HepG2 (cell line): ENCODE measurements around the gene SKIDA1. TPM values are rescaled to one million over a fixed set of nuclear protein-coding genes. Genes with fewer than 3 reads are reported as not detected.

Experiments
- BCL6 ChIP-seq: IDR thresholded peaks from 2 replicates; pipeline ENCODE4 v1.6.1; 2016; ENCODE audit warnings: missing genetic modification reagents, missing compliant biosample characterization
- JARID2 ChIP-seq: sonication (generic); formaldehyde crosslinking; IDR thresholded peaks from 2 replicates; pipeline ENCODE4 v1.8.1; 2023; ENCODE audit warnings: missing genetic modification reagents, inconsistent platforms; ENCODE audit not compliant: insufficient replicate concordance
- MXD3 ChIP-seq: IDR thresholded peaks from 2 replicates; pipeline ENCODE4 v1.6.1; 2016; ENCODE audit warnings: mild to moderate bottlenecking, missing biosample characterization, missing genetic modification reagents
- RBM22 ChIP-seq: fragments of 200-400 bp; formaldehyde crosslinking; optimal IDR thresholded peaks from 2 replicates; pipeline ENCODE3; 2017; ENCODE audit warnings: mild to moderate bottlenecking, low read length, moderate library complexity
- SKI ChIP-seq: fragments of 450-650 bp; IDR thresholded peaks from one replicate; pipeline ENCODE4 v1.6.1; 2018; ENCODE audit warnings: mild to moderate bottlenecking; ENCODE audit not compliant: partially characterized antibody
- SMAD9 ChIP-seq: sonication (generic); formaldehyde crosslinking; IDR thresholded peaks from 2 replicates; pipeline ENCODE4 v1.5.1; 2020; ENCODE audit warnings: mild to moderate bottlenecking, missing genetic modification reagents
- SP2 ChIP-seq: sonication (generic); formaldehyde crosslinking; IDR thresholded peaks from 2 replicates; pipeline ENCODE4 v1.5.1; 2020; ENCODE audit warnings: mild to moderate bottlenecking, missing genetic modification reagents
- STAG1 ChIP-seq: sonication (generic); formaldehyde crosslinking; IDR thresholded peaks from 2 replicates; pipeline ENCODE4 v1.4.0; 2020; ENCODE audit warnings: missing genetic modification reagents
- YY1 ChIP-seq: IDR thresholded peaks from 2 replicates; pipeline ENCODE4 v1.6.1; 2011; ENCODE audit warnings: low read length, low read depth, moderate library complexity, mild to moderate bottlenecking; ENCODE audit not compliant: insufficient read depth, insufficient replicate concordance
- ZNF230 ChIP-seq: sonication (generic); formaldehyde crosslinking; IDR thresholded peaks from 2 replicates; pipeline ENCODE4 v1.4.0; 2020; ENCODE audit warnings: mild to moderate bottlenecking, missing genetic modification reagents
- ZNF446 ChIP-seq: sonication (generic); formaldehyde crosslinking; IDR thresholded peaks from 2 replicates; pipeline ENCODE4 v1.5.0; 2020; ENCODE audit warnings: mild to moderate bottlenecking, missing genetic modification reagents
- ZNF501 ChIP-seq: sonication (generic); formaldehyde crosslinking; IDR thresholded peaks from 2 replicates; pipeline ENCODE4 v1.5.1; 2020; ENCODE audit warnings: mild to moderate bottlenecking, moderate library complexity, missing genetic modification reagents
- ZNF639 ChIP-seq: conservative IDR thresholded peaks from 2 replicates; pipeline ENCODE4 v1.6.1; 2018; ENCODE audit warnings: missing genetic modification reagents
- ZNF687 ChIP-seq: sonication (generic); formaldehyde crosslinking; IDR thresholded peaks from 2 replicates; pipeline ENCODE4 v1.5.1; 2020; ENCODE audit warnings: mild to moderate bottlenecking, missing genetic modification reagents, moderate library complexity
- ZSCAN31 ChIP-seq: sonication (generic); formaldehyde crosslinking; IDR thresholded peaks from 2 replicates; pipeline ENCODE4 v1.5.0; 2020; ENCODE audit warnings: low read depth, mild to moderate bottlenecking, missing genetic modification reagents
- ZZZ3 ChIP-seq: sonication (generic); formaldehyde crosslinking; IDR thresholded peaks from 2 replicates; pipeline ENCODE4 v1.4.0; 2020; ENCODE audit warnings: missing genetic modification reagents, mild to moderate bottlenecking, borderline replicate concordance
- polyA plus RNA-seq, 8 experiments: library from polyadenylated mRNA; depleted of rRNA in 3 of 8; stranded (reverse) in 7 of 8; unstranded in 1 of 8; fragments of >200 nt; fragmentation: Illumina TruSeq in 4 of 8; extraction: Trizol in 4 of 8; gene quantifications; 2 replicates each; pipeline versions ENCODE4 v1.2.1 to v1.2.3, GENCODE V29; 2011 to 2016; ENCODE audit warnings: low read depth in 4 of 8, missing spikeins in 1 of 8, mixed read lengths in 1 of 8; ENCODE audit not compliant: insufficient read depth in 1 of 8
- total RNA-seq, 5 experiments: library from RNA; depleted of rRNA; stranded (reverse); fragments of >200 nt; fragmentation: Illumina TruSeq; extraction: Trizol; gene quantifications; 2 replicates each; pipeline ENCODE4 v1.2.3, GENCODE V29; 2016; ENCODE audit warnings: low read depth in 1 of 5
- TF ChIP-seq, protein P1 (sequence below): sonication (generic); formaldehyde crosslinking; IDR thresholded peaks from 2 replicates; pipeline ENCODE4 v1.4.0; 2020; ENCODE audit warnings: missing genetic modification reagents, borderline replicate concordance
- TF ChIP-seq, protein P2 (sequence below): sonication (generic); formaldehyde crosslinking; IDR thresholded peaks from 2 replicates; pipeline ENCODE4 v1.4.0; 2020; ENCODE audit warnings: missing genetic modification reagents

The SKIDA1 gene
- total and polyA plus RNA-seq, 2 of the 13 experiments (the other 11 are each of a cell fraction or from before 2014, with no cell fraction given) = 0.73 to 1.5 TPM

GRCh38 chr10:21526188-21526859 is 842 bp upstream of the SKIDA1 start (continued):
- TF ChIP-seq, protein P1, sequence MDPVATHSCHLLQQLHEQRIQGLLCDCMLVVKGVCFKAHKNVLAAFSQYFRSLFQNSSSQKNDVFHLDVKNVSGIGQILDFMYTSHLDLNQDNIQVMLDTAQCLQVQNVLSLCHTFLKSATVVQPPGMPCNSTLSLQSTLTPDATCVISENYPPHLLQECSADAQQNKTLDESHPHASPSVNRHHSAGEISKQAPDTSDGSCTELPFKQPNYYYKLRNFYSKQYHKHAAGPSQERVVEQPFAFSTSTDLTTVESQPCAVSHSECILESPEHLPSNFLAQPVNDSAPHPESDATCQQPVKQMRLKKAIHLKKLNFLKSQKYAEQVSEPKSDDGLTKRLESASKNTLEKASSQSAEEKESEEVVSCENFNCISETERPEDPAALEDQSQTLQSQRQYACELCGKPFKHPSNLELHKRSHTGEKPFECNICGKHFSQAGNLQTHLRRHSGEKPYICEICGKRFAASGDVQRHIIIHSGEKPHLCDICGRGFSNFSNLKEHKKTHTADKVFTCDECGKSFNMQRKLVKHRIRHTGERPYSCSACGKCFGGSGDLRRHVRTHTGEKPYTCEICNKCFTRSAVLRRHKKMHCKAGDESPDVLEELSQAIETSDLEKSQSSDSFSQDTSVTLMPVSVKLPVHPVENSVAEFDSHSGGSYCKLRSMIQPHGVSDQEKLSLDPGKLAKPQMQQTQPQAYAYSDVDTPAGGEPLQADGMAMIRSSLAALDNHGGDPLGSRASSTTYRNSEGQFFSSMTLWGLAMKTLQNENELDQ (CRISPR knock-in tag) = no peak
- TF ChIP-seq BCL6 (CRISPR knock-in tag) (no peak), ZNF687 (peak; percentile 78), ZNF501 (CRISPR knock-in tag) (no peak), SMAD9 (no peak), ZNF446 (CRISPR knock-in tag) (peak; percentile 32; the same call in 1 of the 2 replicates), SP2 (CRISPR knock-in tag) (0 out of 2 replicates have a peak, but pooled peaks have one; percentile 17), ZZZ3 (CRISPR knock-in tag) (no peak), SKI (peak; percentile 49), ZNF639 (CRISPR knock-in tag) (peak; percentile 89; the same call in 1 of the 2 replicates), RBM22 (peak; percentile 45), MXD3 (CRISPR knock-in tag) (peak; percentile 70; the same call in 1 of the 2 replicates), ZSCAN31 (no peak; the same call in 1 of the 2 replicates), YY1 (no peak), STAG1 (CRISPR knock-in tag) (no peak), JARID2 (CRISPR knock-in tag) (no peak), ZNF230 (CRISPR knock-in tag) (no peak)
- TF ChIP-seq, protein P2, sequence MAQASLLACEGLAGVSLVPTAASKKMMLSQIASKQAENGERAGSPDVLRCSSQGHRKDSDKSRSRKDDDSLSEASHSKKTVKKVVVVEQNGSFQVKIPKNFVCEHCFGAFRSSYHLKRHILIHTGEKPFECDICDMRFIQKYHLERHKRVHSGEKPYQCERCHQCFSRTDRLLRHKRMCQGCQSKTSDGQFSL = peak; percentile 89
